ENCODE data around the gene TSC22D4. TPM values are rescaled to one million over a fixed set of nuclear protein-coding genes. Genes with fewer than 3 reads are reported as not detected.

The TSC22D4 gene
- total RNA-seq, 1 donor = 18.5 TPM

GRCh38 chr7:100483722-100484672 is 5.0 kb upstream of the TSC22D4 start, which contains the start of gene NYAP1:
TSS of gene NYAP1 (plus strand) at chr7:100483927. CDS start at chr7:100485312, 1,385 bp downstream.
- Histone ChIP-seq H3K4me3 (ENCODE audit: insufficient read depth, low read length) (peak within 1 kb of the TSS; percentile 74), H3K27me3 (ENCODE audit: insufficient read depth, low read length) (no peaks in the 10 kb centered on the region), H3K4me1 (ENCODE audit: insufficient read depth, low read length) (peaks cover 7% of the 10 kb centered on the region), H3K36me3 (ENCODE audit: insufficient read depth, low read length) (no peaks in the 10 kb centered on the region), H2AFZ (ENCODE audit: low read length) (peak within 1 kb of the TSS; percentile 81), H4K20me1 (ENCODE audit: insufficient read depth, low read length) (no peaks in the 10 kb centered on the region), H3K27ac (ENCODE audit: low read depth, low read length) (no peak within 1 kb of the TSS), H3K4me2 (ENCODE audit: insufficient read depth, low read length) (peak within 1 kb of the TSS; percentile 86), H3K9me3 (ENCODE audit: low read depth, low read length) (no peaks in the 10 kb centered on the region), H3K79me2 (ENCODE audit: insufficient read depth, low read length) (no peaks in the 10 kb centered on the region)
- TF ChIP-seq, protein P1, sequence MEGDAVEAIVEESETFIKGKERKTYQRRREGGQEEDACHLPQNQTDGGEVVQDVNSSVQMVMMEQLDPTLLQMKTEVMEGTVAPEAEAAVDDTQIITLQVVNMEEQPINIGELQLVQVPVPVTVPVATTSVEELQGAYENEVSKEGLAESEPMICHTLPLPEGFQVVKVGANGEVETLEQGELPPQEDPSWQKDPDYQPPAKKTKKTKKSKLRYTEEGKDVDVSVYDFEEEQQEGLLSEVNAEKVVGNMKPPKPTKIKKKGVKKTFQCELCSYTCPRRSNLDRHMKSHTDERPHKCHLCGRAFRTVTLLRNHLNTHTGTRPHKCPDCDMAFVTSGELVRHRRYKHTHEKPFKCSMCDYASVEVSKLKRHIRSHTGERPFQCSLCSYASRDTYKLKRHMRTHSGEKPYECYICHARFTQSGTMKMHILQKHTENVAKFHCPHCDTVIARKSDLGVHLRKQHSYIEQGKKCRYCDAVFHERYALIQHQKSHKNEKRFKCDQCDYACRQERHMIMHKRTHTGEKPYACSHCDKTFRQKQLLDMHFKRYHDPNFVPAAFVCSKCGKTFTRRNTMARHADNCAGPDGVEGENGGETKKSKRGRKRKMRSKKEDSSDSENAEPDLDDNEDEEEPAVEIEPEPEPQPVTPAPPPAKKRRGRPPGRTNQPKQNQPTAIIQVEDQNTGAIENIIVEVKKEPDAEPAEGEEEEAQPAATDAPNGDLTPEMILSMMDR (IDR thresholded peaks at IDR 0.05; ENCODE audit: extremely low read depth, low read depth, low read length) = no peak
- peak; percentile 94 for DNase-seq (ENCODE audit: insufficient read length, low spot score, missing footprints)

DNA sequence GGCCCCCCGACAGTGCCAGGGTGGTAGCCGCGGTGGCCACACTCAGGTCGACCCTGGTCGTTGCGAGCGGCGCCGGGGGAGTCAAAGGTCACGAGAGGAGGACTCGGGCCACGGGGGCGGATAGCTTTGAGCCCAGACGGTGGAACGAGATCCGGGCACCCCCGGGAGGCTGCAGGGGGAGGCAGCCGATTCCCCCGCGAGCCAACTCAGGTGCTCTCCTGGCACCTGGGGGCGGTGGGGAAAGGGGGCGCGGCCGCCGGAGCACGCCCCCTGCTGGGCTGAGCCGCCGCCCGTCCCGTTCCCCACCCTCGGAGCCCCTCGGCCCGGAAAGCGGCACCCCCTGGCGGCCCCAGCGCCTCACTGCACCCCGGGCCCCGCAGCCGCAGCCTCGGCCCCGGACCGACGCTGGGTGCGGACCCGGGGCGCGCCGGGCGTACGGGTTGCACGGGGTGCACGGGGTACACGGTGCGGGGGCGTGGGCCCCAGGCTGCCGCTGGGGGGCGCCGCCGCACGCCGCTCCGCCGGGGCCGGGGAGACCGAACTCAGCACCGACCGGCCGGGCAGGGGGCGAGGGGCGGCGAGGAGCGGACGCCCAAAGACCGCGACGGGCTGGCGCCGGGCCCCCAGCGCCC is 4.2 kb upstream of the TSC22D4 start:
- peak; percentile 98 for DNase-seq (ENCODE audit: insufficient read length, low spot score, missing footprints)
- TF ChIP-seq, protein P1 (IDR thresholded peaks at IDR 0.05; ENCODE audit: extremely low read depth, low read depth, low read length) = peak; percentile 53
- H3K27me3 ChIP-seq (ENCODE audit: insufficient read depth, low read length) = no peaks in the 10 kb centered on the region
- H3K79me2 ChIP-seq (ENCODE audit: insufficient read depth, low read length) = peaks cover 8% of the 10 kb centered on the region
- peak overlapping the region; percentile 74 for H3K4me3 ChIP-seq (ENCODE audit: insufficient read depth, low read length)
- H3K4me2 ChIP-seq (ENCODE audit: insufficient read depth, low read length) = peak overlapping the region; percentile 86
- H2AFZ ChIP-seq (ENCODE audit: low read length) = peak overlapping the region; percentile 81
- H4K20me1 ChIP-seq (ENCODE audit: insufficient read depth, low read length) = peaks cover 2% of the 10 kb centered on the region
- no peak overlapping the region for H3K27ac ChIP-seq (ENCODE audit: low read depth, low read length)
- no peaks in the 10 kb centered on the region for H3K9me3 ChIP-seq (ENCODE audit: low read depth, low read length)
- H3K4me1 ChIP-seq (ENCODE audit: insufficient read depth, low read length) = peaks cover 7% of the 10 kb centered on the region
- no peaks in the 10 kb centered on the region for H3K36me3 ChIP-seq (ENCODE audit: insufficient read depth, low read length)

DNA sequence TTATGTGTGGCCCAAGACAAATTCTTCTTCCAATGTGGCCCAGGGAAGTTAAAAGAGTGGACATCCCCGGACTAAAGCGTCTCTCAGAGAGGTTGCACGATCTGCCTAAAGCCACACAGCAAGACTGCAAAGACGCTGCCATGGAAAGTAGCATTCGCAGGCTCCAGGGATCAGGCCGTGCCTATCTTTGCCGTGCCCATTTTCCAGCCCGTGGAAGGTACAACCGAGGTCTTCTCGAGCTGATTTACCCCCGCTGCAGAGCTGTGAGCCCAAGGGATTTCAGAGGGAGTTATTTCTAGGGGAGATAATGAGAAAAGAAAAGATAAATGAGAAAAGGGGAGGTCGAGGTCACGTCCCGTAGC is 3.7 kb upstream of the TSC22D4 start:
- Histone ChIP-seq H3K4me3 (ENCODE audit: insufficient read depth, low read length) (peak overlapping the region; percentile 74), H3K9me3 (ENCODE audit: low read depth, low read length) (no peaks in the 10 kb centered on the region), H3K27ac (ENCODE audit: low read depth, low read length) (no peak overlapping the region), H3K4me2 (ENCODE audit: insufficient read depth, low read length) (peak overlapping the region; percentile 86), H3K4me1 (ENCODE audit: insufficient read depth, low read length) (peaks cover 7% of the 10 kb centered on the region), H3K79me2 (ENCODE audit: insufficient read depth, low read length) (peaks cover 13% of the 10 kb centered on the region), H2AFZ (ENCODE audit: low read length) (peak overlapping the region; percentile 81), H4K20me1 (ENCODE audit: insufficient read depth, low read length) (peaks cover 2% of the 10 kb centered on the region), H3K27me3 (ENCODE audit: insufficient read depth, low read length) (no peaks in the 10 kb centered on the region), H3K36me3 (ENCODE audit: insufficient read depth, low read length) (no peaks in the 10 kb centered on the region)
- DNase-seq (ENCODE audit: insufficient read length, low spot score, missing footprints) = no peak
- TF ChIP-seq, protein P1 (IDR thresholded peaks at IDR 0.05; ENCODE audit: extremely low read depth, low read depth, low read length) = no peak

GRCh38 chr7:100481466-100481865 is 2.5 kb upstream of the TSC22D4 start:
- Histone ChIP-seq H3K79me2 (ENCODE audit: insufficient read depth, low read length) (peaks cover 25% of the 10 kb centered on the region), H3K27ac (ENCODE audit: low read depth, low read length) (no peak overlapping the region), H3K27me3 (ENCODE audit: insufficient read depth, low read length) (no peaks in the 10 kb centered on the region), H3K36me3 (ENCODE audit: insufficient read depth, low read length) (peaks cover 3% of the 10 kb centered on the region), H3K4me2 (ENCODE audit: insufficient read depth, low read length) (no peak overlapping the region), H3K4me3 (ENCODE audit: insufficient read depth, low read length) (no peak overlapping the region), H2AFZ (ENCODE audit: low read length) (no peak overlapping the region), H3K4me1 (ENCODE audit: insufficient read depth, low read length) (peaks cover 14% of the 10 kb centered on the region), H4K20me1 (ENCODE audit: insufficient read depth, low read length) (peaks cover 13% of the 10 kb centered on the region), H3K9me3 (ENCODE audit: low read depth, low read length) (no peaks in the 10 kb centered on the region)
- no peak for DNase-seq (ENCODE audit: insufficient read length, low spot score, missing footprints)
- TF ChIP-seq, protein P1 (IDR thresholded peaks at IDR 0.05; ENCODE audit: extremely low read depth, low read depth, low read length) = no peak
